GM13977 (cell line): Measurements from ENCODE around the gene RXRA.

Experiments used
- DNase-seq: peaks from one replicate; pipeline ENCODE4 v3.0.0; 2012; ENCODE audit warnings: low spot score
- CTCF ChIP-seq: IDR thresholded peaks from 2 replicates; pipeline ENCODE4 v1.5.1; 2012; ENCODE audit warnings: mild to moderate bottlenecking, control low read depth; ENCODE audit not compliant: insufficient read depth; ENCODE audit errors: extremely low read depth, missing control alignments
- in situ Hi-C: fragments of 300-500 bp; cut with MboI; formaldehyde crosslinking; loops from one replicate; pipeline ENCODE4 v1.12.0; 2022; ENCODE audit warnings: low sequenced_read_pairs, low pct_unique_long_range_greater_than_20kb, mixed read lengths, inconsistent platforms; ENCODE audit not compliant: unreplicated experiment

Gene RXRA

GRCh38 chr9:134436911-134437310 is 110.7 kb downstream of the RXRA start:
- no peak for TF ChIP-seq CTCF
- no peak for DNase-seq
- in situ Hi-C loops = no loop called here

GRCh38 chr9:134437403-134438194 is 111.3 kb downstream of the RXRA start:
- no peak for TF ChIP-seq CTCF
- in situ Hi-C loops = no loop called here
- no peak for DNase-seq

GRCh38 chr9:134438195-134438788 is 112.0 kb downstream of the RXRA start:
- in situ Hi-C loops = no loop called here

GRCh38 chr9:134439368-134439784 is 113.1 kb downstream of the RXRA start:
- in situ Hi-C loops = no loop called here
- TF ChIP-seq CTCF = no peak
- DNase-seq = no peak

More at GRCh38 chr9:134438195-134438788, 112.0 kb downstream of the RXRA start:
- no peak for DNase-seq
- TF ChIP-seq CTCF = peak; percentile 31

GRCh38 chr9:134440636-134441226 is 114.5 kb downstream of the RXRA start:
- DNase-seq = no peak
- no peak for TF ChIP-seq CTCF
- in situ Hi-C loops = loop anchor here (10.0 kb wide), 1 partner anchor 276 kb away; the partner anchor contains the start of gene RNU6ATAC

GRCh38 chr9:134441227-134442084 is 115.2 kb downstream of the RXRA start:
- in situ Hi-C loops = loop anchor here (10.0 kb wide), 1 partner anchor 277 kb away; the partner anchor contains the start of gene RNU6ATAC
- DNase-seq = no peak
- no peak for TF ChIP-seq CTCF
